HG03520 (cell line): ENCODE results near the gene SLC38A1.

ENCODE experiments used
- ATAC-seq: cut with Tn5 transposase; IDR thresholded peaks from one replicate; pipeline ENCODE4 v1.9.1; 2021; ENCODE audit warnings: mild to moderate bottlenecking, moderate library complexity; ENCODE audit not compliant: unreplicated experiment

SLC38A1 gene

GRCh38 chr12:46144433-46144832 is 124.4 kb downstream of the SLC38A1 start:
- ATAC-seq, result no peak

GRCh38 chr12:46136249-46136648 is 132.6 kb downstream of the SLC38A1 start:
- ATAC-seq, result no peak

- no peak for ATAC-seq
Measured at GRCh38 chr12:46135750-46136149, 133.1 kb downstream of the SLC38A1 start.

- ATAC-seq, result no peak
Measured at GRCh38 chr12:46134852-46135251, 134.0 kb downstream of the SLC38A1 start.

GRCh38 chr12:46134205-46134811 is 134.5 kb downstream of the SLC38A1 start:
- ATAC-seq, result no peak

- no peak for ATAC-seq
Measured at GRCh38 chr12:46133751-46134150, 135.1 kb downstream of the SLC38A1 start.
